Kidney capillary endothelial cell (primary cell): ENCODE measurements around the gene PPP1R12B.
"Not testable (repeated sequence)": the region's sequence is repeated elsewhere in the genome, so short reads cannot be mapped to it uniquely, and the experiment has no call there.

Experiments used
- DNase-seq: peaks from one replicate; pipeline ENCODE4 v3.0.0-alpha.2; 2018; ENCODE audit warnings: low spot score

Gene PPP1R12B

GRCh38 chr1:202530686-202531085, 182.2 kb downstream of the PPP1R12B start:
- not testable (repeated sequence) for DNase-seq

GRCh38 chr1:202531472-202531811, 182.9 kb downstream of the PPP1R12B start:
- DNase-seq, result no peak

- not testable (repeated sequence) for DNase-seq
Measured at GRCh38 chr1:202531812-202532616, 183.5 kb downstream of the PPP1R12B start.

- not testable (repeated sequence) for DNase-seq
Measured at GRCh38 chr1:202539166-202539574, 190.7 kb downstream of the PPP1R12B start.

- not testable (repeated sequence) for DNase-seq
Measured at GRCh38 chr1:202539583-202539982, 191.1 kb downstream of the PPP1R12B start.

GRCh38 chr1:202540014-202540413, 191.5 kb downstream of the PPP1R12B start:
- no peak for DNase-seq

GRCh38 chr1:202540448-202540847, 191.9 kb downstream of the PPP1R12B start:
- DNase-seq, result no peak

GRCh38 chr1:202540858-202541257, 192.4 kb downstream of the PPP1R12B start:
- DNase-seq, result not testable (repeated sequence)

GRCh38 chr1:202542415-202542814, 193.9 kb downstream of the PPP1R12B start:
- not testable (repeated sequence) for DNase-seq

- not testable (repeated sequence) for DNase-seq
Measured at GRCh38 chr1:202543537-202543936, 195.0 kb downstream of the PPP1R12B start.

GRCh38 chr1:202544766-202545449, 196.4 kb downstream of the PPP1R12B start:
- DNase-seq, result not testable (repeated sequence)

- DNase-seq, result not testable (repeated sequence)
Measured at GRCh38 chr1:202545647-202546303, 197.3 kb downstream of the PPP1R12B start.

- DNase-seq, result not testable (repeated sequence)
Measured at GRCh38 chr1:202546377-202546776, 197.9 kb downstream of the PPP1R12B start.

GRCh38 chr1:202546796-202547195, 198.3 kb downstream of the PPP1R12B start:
- DNase-seq, result not testable (repeated sequence)

GRCh38 chr1:202547215-202547614, 198.7 kb downstream of the PPP1R12B start:
- DNase-seq, result no peak

GRCh38 chr1:202550088-202550487, 201.6 kb downstream of the PPP1R12B start:
- not testable (repeated sequence) for DNase-seq

- no peak for DNase-seq
Measured at GRCh38 chr1:202551683-202552082, 203.2 kb downstream of the PPP1R12B start.

- DNase-seq, result not testable (repeated sequence)
Measured at GRCh38 chr1:202552615-202553014, 204.1 kb downstream of the PPP1R12B start.

GRCh38 chr1:202553078-202553477, 204.6 kb downstream of the PPP1R12B start:
- DNase-seq, result not testable (repeated sequence)

- DNase-seq, result no peak
Measured at GRCh38 chr1:202553560-202554038, 205.1 kb downstream of the PPP1R12B start.

- not testable (repeated sequence) for DNase-seq
Measured at GRCh38 chr1:202554619-202555018, 206.1 kb downstream of the PPP1R12B start.

GRCh38 chr1:202556037-202556436, 207.5 kb downstream of the PPP1R12B start:
- not testable (repeated sequence) for DNase-seq
